ENCODE data around the gene LIMCH1.

DNA sequence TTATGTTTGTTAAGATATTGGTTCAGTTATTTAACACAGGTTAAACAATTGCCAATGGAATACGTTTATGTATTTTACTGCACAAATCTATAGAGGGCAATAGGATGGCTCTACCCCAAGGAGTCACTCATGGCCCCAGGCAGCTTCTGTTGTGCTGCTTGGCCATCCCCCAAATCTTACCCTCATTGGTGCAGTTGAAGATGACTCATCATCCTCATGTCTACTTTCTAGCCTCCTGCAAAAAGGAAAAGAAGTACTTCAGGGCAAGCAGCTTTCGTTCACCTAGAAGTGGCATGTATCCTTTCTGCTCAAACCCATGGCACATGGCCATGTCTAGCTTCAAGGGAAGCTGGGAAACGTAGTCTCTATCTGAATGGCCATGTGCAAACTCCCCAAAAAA, 196.4 kb downstream of the LIMCH1 start:
- TF ChIP-seq, protein P1, sequence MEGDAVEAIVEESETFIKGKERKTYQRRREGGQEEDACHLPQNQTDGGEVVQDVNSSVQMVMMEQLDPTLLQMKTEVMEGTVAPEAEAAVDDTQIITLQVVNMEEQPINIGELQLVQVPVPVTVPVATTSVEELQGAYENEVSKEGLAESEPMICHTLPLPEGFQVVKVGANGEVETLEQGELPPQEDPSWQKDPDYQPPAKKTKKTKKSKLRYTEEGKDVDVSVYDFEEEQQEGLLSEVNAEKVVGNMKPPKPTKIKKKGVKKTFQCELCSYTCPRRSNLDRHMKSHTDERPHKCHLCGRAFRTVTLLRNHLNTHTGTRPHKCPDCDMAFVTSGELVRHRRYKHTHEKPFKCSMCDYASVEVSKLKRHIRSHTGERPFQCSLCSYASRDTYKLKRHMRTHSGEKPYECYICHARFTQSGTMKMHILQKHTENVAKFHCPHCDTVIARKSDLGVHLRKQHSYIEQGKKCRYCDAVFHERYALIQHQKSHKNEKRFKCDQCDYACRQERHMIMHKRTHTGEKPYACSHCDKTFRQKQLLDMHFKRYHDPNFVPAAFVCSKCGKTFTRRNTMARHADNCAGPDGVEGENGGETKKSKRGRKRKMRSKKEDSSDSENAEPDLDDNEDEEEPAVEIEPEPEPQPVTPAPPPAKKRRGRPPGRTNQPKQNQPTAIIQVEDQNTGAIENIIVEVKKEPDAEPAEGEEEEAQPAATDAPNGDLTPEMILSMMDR (IDR thresholded peaks at IDR 0.05), result no peak
- no peak for TF ChIP-seq POLR2A (IDR thresholded peaks at IDR 0.05)
